Measurements from ENCODE around the gene CSF2RB.
A peak's percentile ranks its signal among the peaks of the same experiment; 100 is the strongest.

CSF2RB gene

DNA sequence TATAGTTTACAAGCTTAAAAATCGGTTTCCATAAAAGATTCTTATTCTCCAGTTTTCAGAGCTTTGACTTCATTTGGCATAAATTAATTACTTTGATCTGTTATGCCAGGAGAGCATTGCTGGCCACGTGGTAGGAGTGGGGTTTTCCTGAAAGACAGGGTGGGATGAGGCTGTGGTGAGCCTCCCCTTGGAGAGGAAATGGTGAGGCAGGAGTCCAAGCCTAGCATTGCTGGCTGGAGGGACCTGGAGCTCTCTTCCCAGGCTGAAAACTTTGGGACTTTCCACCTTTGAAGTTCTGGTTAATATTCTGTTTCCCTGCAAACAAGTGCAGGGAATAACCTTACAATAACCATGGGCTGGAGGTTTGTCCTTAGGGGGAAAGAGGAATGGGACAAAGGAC is 21.1 kb upstream of the CSF2RB start:
- no peak for DNase-seq

GRCh38 chr22:36893262-36893661 is 20.2 kb upstream of the CSF2RB start:
- DNase-seq = no peak

- no peak for DNase-seq
Measured at GRCh38 chr22:36894266-36894665, 19.2 kb upstream of the CSF2RB start.

DNA sequence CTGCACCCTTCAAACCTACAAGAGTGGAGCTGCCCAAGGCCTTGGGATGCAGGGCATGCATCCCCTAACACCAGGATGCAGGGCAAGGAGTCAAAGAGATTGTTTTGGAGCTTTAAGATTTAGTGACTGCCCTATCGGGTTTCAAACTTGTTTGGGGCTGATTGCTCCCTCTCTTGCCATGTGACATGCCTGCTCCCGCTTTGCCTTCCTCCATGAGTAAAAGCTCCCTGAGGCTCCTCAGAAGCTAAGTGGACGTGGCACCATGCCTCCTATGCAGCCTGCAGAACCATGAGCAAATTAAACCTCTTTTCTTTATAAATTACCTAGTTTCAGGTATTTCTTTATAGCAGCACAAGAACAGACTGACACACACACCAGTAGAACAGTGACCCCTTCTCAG is 15.8 kb upstream of the CSF2RB start:
- no peak for DNase-seq

DNA sequence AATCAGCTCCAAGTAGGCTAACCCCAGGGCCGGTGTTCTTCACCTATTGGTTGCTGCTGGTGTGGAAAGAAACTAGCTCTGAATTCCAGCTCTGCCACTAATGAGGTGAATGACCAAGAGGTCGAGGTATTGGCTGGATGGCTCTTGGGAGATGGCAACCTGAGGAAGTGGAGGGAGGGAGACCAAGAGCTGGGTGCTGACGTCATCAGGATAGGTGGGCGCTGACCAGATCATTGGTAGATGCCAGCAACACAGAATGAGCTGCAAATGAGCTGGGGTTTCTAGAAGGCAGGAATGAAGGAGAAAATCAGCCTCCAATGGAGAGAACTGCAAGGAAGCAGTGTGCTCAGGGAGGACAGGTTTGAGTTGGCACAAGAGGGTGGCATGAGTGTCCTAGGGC is 14.7 kb upstream of the CSF2RB start:
- no peak for DNase-seq

GRCh38 chr22:36899498-36899897 is 13.9 kb upstream of the CSF2RB start:
- no peak for DNase-seq

DNA sequence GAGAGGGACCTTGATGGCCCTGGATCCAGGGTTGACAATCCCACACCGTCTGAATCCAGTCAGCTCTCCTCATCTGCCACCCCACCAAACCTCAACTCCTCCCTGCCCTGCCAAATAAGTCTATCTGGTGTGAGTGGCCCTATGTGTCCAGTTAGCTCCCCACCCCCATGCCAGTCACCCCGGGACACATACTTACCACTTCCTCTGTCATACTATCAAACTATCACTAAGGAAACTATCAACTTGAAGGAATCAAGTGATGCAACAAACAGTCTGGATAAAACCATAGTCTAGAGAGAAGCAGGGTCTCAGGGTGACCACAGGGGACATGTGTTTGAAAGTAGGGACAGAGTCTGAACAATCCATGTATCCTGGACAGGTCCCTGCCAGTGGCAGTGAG is 13.2 kb upstream of the CSF2RB start:
- no peak for DNase-seq

DNA sequence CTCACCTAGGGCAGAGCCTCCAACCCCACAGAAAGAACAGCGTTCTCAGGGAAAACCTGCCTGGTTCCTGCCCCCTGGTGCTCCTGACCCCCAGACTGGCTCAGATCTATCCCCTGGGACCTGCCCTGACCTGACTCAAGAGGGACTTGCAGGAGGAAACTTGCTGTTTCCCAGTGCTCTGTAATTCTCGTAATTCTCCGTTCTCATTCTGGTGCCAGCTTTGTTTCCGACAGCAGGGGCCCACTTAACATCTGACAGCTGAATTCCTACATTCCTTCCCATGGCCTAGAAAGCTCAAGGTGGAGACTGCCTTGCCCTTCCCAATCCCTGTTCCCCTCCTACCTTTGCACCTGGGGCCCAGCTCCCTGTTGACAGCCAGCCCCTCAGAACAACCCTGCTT is 12.5 kb upstream of the CSF2RB start:
- DNase-seq = no peak

DNA sequence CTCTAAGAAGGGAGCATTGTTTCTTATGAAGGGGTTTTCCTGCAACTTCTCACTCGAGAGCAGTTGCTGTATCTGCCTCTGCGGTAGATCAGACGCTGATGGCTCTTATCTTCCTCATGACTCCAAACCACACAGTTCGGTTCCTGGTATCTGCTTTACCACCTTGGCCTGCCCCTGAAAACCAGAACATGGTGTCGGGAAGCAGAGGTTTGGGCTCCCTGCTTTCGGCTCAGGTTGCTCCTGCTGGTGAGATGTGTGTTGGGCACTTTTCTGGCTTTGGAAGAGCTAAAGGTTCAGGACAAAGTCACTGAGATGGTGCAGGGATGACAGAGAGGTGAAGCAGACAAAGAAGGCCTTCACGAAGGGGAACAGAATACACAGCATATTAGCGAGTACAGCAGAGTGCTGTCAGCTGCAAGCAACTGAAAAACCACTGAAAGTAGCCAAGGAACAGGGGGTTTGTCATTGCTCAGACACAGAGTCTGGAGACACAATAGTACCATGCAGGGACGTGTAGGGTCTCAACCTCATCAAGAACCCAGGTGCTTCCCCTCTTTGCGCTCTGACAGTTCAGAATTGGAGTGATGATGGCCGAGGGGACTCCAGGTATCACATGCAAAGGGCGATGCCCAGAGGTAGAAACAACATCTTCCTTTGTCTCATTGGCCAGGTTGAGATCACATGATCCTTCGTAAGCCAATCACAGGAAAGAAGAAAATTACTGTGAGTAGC is 11.9 kb upstream of the CSF2RB start:
- DNase-seq = no peak

DNA sequence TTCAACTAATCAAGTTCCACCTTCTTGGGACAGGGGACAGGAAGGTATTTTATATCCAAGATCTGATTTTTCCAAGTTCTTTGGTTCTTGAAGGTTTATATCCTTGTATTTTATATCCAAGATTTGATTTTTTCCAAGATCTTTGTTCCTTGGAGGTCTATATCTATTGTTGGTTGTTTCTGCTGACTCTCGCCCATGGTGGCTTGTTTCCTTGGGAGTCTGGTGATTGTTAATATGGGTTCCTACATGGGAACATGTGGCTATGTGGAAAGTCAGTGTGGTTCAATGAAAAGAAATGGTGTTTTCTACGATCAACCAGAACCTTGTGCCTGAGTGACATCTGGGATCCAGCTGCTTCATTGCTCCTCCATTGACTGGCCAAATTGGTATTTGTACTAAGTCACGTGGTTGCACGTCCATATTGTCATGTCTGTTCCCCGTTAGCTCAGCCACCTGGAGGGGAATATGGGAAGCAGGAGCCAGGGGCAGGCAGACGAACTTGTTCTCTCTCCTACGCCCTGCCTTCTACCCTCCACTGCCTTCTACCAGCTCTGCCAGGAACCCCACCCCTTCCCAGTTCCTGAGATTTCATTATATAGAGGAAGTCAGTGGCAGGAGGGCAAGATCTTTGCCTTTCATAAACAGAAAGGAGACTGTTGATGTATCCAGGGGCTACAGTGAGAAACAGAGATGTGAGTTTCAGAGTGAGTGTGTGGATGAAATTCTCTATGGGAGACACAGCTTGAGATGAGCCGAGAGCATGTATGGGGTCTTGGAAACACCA is 11.1 kb upstream of the CSF2RB start:
- DNase-seq = no peak

DNA sequence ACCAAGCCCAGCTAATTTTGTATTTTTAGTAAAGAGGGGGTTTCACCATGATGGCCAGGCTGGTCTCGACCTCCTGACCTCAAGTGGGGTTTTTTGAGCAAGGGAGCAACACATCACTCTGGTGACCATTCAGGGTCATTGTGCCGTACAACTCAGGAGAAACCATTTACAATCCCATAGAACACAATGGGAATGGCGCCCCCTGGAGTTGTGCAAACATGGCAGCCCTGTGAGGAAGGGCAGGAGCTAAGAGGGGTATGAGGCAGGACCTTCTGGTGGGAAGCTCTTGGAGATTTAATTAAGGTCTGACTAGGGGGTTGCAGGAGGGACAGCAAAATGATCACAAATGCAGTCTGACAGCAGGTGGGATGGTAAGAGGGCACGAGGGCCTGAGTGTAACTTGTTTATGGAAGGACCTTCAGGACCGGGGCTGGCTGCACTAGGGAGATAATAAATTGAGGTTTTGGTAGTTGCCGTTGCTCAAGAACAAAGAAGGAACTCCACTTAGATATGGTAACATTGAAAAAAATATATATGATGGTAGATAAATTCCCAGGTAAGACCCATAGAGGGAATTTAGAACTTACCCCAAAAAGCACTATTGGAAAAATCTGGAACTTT is 9.1 kb upstream of the CSF2RB start:
- peak in 1 of 2 experiments; percentile 6 for DNase-seq

- no peak for DNase-seq
Measured at GRCh38 chr22:36907253-36908195, 5.9 kb upstream of the CSF2RB start.

- DNase-seq = no peak
Measured at GRCh38 chr22:36910461-36910860, 3.0 kb upstream of the CSF2RB start.

- DNase-seq = no peak
Measured at GRCh38 chr22:36911887-36912661, 1.4 kb upstream of the CSF2RB start.

- no peak for DNase-seq
Measured at GRCh38 chr22:36912694-36913426, 568 bp upstream of the CSF2RB start.

DNA sequence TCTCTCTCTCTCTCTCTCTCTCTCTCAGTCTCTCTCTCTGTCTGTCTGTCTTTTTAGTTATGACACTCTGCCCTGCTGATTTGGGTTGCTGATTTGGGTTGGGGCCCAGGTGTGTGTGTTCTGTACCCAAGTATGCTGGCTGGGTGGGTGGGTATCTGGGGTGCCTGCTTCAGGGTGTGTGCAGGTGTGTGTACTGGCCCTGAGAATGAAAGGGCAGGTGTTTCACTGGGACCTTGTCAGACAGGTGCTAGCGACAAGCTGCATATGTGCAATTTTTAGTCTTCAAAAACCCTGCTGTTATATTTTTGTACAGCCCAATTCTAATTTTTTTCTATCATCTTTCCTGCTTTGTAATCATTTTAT is 943 bp downstream of the CSF2RB start:
- no peak for DNase-seq

DNA sequence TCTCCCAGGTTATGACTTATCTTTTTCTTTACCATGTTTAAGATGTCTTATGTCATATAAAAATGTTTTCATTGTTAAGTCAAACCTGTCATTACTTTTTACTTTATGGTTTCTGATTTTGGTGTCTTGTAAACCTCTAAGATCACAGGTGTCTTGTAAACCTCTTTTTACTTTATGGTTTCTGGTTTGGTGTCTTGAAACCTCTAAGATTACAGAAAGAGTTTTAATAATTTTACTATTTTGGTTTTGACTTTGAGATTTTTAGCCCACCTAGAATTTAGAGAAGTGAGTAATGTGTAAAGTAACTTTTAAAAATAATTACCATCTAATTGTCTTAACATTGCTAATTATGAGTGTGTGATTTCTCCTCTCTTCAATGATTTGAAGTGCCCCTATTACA is 2.6 kb downstream of the CSF2RB start:
- no peak for DNase-seq

DNA sequence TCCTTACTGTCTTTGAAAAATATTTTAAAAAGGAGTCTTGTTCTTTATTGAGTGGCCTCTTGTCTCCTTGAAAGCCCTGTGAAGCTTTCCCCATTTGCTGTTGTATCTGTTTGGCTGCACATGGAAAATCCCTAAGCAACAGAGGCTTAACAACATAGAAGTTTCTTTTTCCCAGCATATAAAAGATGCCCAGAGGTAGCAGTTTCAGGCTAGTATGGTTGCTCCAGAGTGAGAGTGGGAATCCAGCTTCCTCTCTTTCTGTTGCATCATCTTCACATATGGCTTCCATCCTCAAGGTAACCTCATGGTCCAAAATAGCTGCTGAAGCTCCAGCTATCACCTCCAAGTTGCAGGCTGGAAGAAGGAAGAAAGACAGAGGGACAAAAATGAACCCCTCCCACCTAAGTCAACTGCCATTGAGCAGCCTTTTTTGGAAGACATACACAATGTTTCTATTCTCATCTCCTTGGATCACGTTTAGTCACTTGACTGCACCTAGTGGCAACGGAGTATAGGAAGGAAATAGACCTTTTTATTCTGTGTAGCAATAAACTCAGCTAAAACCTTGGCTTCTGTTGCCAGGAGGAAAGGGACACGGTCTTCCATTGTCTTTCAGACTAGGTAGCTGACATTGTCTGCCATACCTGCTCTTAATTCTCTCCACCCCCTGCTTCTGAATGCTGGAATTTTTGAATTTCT is 5.3 kb downstream of the CSF2RB start:
- DNase-seq = no peak

DNA sequence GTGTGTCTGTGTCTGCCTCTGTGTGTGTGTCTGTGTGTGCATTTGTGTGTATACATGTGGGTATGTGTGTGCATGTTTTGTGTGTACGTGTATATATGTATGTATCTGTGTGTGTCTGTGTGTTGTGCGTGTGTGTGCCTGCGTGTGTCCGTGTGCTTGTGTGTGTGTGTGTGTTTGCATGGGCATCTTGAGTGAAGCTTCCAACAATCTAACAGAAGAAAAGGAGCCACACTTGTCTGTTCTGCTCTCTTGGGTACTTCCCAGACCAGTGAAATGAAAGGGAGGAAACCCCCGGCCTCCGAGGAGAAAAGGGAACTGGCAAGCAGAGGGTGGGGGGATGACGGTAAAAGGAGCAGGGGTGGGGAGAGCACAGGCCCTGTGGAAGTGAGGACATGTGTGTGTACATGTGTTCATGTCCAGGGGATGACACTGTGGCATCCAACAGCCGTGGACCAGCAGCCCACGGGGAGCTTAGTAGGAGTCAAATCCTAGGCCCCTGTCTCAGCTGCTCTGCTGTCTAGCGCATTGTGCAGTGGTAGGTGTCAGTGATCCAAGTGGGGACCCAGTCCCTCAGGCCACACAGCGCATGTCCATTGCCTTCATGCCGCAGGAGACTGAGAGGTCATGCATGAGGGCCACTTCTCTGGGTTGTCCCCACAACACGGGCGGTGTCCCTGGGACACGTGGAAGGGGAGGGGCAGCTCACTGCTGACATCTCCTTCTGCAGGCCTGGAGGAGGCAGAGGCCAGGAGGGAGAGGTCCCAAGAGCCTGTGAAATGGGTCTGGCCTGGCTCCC is 8.1 kb downstream of the CSF2RB start:
- no peak for DNase-seq

DNA sequence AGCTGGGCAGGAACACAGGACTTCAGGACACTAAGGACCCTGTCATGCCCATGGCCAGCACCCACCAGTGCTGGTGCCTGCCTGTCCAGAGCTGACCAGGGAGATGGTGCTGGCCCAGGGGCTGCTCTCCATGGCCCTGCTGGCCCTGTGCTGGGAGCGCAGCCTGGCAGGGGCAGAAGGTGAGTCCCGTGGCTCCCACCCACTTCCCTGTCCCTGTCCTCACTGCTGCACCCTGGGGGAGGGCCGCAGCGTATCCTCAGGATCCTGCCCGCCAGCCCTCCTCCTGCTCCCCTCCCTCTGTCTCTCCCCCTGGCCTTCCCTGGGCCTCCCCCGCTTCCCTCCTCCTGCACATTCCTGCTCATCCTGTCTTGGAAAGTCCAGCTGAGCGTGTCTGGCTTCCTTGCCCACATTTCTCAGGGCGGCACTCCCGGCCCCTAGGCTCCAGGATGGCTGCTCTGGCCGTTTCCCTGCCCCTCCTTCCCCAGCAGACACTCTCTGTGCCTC is 8.7 kb downstream of the CSF2RB start:
- DNase-seq = no peak

All from NCI-H1930 (cell line).